Fibroblast of villous mesenchyme (primary cell): Measurements from ENCODE around the gene SERF2. TPM values are rescaled to one million over a fixed set of nuclear protein-coding genes. Genes with fewer than 3 reads are reported as not detected.
"Not testable (repeated sequence)": the region's sequence is repeated elsewhere in the genome, so short reads cannot be mapped to it uniquely, and the experiment has no call there.

Experiments used
- DNase-seq: peaks from one replicate; pipeline ENCODE4 v3.0.0-alpha.2; 2010; ENCODE audit warnings: low read depth
- H3K4me3 ChIP-seq: 2 replicates; pipeline ENCODE4 v1.5.1; 2011; ENCODE audit warnings: low read depth, mild to moderate bottlenecking, low read length
- total RNA-seq: library from RNA; depleted of rRNA; stranded (reverse); fragments of >200 nt; gene quantifications from 2 replicates; pipeline ENCODE4 v1.2.3, GENCODE V29; 2012
- TF ChIP-seq, protein P1 (sequence below): IDR thresholded peaks from 2 replicates; pipeline ENCODE4 v1.5.1; 2012; ENCODE audit warnings: low read depth, mild to moderate bottlenecking, low read length; ENCODE audit not compliant: insufficient read depth

The SERF2 gene
- total RNA-seq, 1 donor: 255 TPM

DNA sequence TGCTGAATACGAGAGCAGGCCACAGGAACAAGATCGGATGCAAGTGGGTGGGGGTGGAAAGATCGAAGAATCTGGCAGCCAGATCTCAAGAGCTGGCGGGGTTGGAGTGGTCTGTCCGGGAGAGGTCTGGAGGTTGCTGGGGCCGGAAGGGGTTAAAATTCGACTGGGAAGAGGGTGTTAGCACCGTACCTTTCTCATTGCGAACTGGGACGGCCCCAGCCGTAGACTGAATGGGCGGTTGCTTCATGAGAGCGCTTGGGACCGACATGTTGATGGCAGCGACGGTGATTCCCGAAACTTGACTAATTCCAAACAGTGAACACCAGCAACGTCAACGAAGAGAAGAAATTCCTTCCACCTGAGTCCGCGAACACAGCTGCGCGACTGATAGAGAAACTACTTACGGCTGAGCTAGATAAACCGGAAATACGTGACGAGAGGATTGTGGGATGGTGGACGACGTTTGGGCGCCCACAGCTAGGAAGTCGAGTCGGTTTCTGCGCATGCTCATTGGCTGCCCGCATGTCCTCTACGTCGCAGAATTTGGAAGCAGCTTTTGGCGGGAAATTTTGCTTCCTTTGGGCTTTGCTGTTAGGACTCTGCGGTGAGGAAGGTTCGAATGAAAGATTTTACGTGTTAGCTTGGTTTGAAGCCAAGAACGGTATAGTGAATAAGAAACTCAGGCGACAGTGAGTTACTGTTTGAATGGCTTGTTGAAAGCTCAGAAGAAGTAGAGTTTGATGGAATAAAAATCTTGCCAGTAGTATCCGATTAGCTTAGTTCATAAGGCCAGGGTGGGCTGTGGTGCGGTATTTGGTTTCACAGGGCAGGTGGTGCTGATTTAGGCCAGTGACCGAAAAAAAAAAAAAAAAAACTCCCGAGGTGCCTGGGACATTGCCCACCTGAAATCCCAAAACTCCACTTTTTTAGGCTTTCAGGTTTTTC is 32.5 kb downstream of the SERF2 start, which contains the start of gene MFAP1:
TSS of gene MFAP1 (minus strand) at position 389 of the 945 bp plus-strand sequence. CDS start at position 268, 121 bp downstream.
- peak; percentile 98 for DNase-seq
- peak within 1 kb of the TSS; percentile 79 for H3K4me3 ChIP-seq
- TF ChIP-seq, protein P1, sequence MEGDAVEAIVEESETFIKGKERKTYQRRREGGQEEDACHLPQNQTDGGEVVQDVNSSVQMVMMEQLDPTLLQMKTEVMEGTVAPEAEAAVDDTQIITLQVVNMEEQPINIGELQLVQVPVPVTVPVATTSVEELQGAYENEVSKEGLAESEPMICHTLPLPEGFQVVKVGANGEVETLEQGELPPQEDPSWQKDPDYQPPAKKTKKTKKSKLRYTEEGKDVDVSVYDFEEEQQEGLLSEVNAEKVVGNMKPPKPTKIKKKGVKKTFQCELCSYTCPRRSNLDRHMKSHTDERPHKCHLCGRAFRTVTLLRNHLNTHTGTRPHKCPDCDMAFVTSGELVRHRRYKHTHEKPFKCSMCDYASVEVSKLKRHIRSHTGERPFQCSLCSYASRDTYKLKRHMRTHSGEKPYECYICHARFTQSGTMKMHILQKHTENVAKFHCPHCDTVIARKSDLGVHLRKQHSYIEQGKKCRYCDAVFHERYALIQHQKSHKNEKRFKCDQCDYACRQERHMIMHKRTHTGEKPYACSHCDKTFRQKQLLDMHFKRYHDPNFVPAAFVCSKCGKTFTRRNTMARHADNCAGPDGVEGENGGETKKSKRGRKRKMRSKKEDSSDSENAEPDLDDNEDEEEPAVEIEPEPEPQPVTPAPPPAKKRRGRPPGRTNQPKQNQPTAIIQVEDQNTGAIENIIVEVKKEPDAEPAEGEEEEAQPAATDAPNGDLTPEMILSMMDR: no peak

- not testable (repeated sequence) for DNase-seq, H3K4me3 ChIP-seq
These were observed 33.2 kb downstream of the SERF2 start for GRCh38 chr15:43825305-43825704.

DNA sequence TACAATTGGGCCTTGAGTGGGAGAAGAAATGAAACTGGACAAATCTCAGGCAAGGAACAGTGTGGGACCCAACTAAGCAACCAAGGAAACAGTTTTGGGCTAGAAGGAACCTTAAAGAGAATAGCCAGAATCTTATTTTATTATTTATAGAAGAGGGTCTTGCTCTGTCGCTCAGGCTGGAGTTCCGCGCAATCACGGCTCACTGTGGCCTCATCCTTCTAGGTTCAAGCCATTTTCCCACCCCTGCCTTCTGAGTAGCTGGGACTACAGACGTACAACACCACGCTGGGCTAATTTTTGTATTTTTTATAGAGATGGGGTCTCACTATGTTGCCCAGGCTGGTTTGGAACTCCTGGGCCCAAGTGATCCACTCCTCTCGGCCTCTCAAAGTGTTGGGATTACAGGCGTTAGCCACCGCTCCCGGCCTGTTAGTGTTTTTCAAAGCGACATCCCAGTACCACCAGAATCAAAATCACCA is 33.9 kb downstream of the SERF2 start:
- no peak for DNase-seq
- TF ChIP-seq, protein P1: no peak
- peak overlapping the region; percentile 73 for H3K4me3 ChIP-seq

- peak within 1 kb of the TSS; percentile 73 for H3K4me3 ChIP-seq
- DNase-seq: peak; percentile 88
- TF ChIP-seq, protein P1: no peak
These were observed 34.6 kb downstream of the SERF2 start, which contains the start of gene WDR76 for GRCh38 chr15:43826508-43827341. Gene WDR76 (plus strand): TSS chr15:43827002. CDS start chr15:43827033, 31 bp downstream.

DNA sequence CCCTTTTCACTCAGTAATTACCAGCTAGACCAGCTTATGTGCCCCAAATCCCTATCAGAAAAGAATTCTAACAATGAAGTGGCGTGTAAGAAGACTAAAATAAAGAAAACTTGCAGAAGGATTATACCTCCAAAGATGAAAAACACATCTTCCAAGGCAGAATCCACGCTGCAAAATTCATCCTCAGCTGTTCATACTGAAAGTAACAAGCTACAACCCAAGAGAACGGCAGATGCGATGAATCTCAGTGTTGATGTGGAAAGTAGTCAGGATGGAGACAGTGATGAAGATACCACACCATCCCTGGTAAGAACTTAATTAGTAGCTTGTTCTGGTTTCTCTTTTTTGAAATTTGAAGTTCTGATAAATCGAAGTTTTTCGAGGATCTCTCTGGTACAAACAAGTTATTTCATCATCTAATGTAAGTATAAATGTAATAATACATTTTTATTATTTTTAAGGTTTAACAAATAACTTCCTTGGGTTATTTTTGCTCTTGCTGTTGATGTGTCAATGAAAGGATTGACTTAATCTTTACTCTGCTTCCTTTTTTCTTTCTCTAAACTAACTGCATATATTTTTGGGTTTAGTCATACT is 36.0 kb downstream of the SERF2 start:
- DNase-seq: peak; percentile 21
- peak overlapping the region; percentile 73 for H3K4me3 ChIP-seq
- TF ChIP-seq, protein P1: no peak

- DNase-seq, H3K4me3 ChIP-seq: not testable (repeated sequence)
These were observed 37.9 kb downstream of the SERF2 start for GRCh38 chr15:43829951-43830540.

- not testable (repeated sequence) for H3K4me3 ChIP-seq, DNase-seq
These were observed 38.7 kb downstream of the SERF2 start for GRCh38 chr15:43830691-43831275.

GRCh38 chr15:43831519-43832052 is 39.5 kb downstream of the SERF2 start:
- DNase-seq, H3K4me3 ChIP-seq: not testable (repeated sequence)

- H3K4me3 ChIP-seq, DNase-seq: not testable (repeated sequence)
These were observed 40.4 kb downstream of the SERF2 start for GRCh38 chr15:43832485-43832884.
